ENCODE data around the gene HTT-AS.

DNA sequence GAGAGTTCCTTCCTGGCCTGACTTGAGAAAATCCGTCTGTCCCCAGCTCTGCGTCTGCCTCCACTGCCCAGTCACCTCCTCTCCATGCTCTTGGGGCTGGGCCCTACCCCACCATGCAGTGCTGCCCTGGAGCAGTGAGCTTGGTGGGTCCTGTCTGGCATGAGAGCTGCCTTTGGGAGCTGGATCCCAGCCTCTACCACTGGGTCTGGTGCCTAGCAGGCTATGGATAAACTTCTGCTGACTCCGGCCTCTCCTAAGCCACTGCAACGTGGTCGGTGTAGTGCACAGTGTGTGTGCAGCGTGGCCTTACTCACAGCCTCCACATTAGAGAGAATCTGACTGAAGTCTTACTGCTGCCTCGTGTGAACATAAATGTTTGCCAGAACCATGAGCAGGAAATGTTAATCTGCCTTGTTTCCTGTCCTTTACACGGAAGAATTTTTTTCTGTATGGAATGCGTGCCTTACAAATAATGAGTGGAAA, 47.8 kb upstream of the HTT-AS start:
- no peak for TF ChIP-seq CTCF (conservative IDR thresholded peaks at IDR 0.05; ENCODE audit: low read length)
- no peak for TF ChIP-seq EZH2phosphoT487 (IDR thresholded peaks at IDR 0.05; ENCODE audit: borderline replicate concordance)

Measured in Loucy (cell line).